Lower lobe of right lung (tissue), 2 donors: ENCODE data around the gene AGXT. TPM values are rescaled to one million over a fixed set of nuclear protein-coding genes. Genes with fewer than 3 reads are reported as not detected.

ENCODE experiments used
- ATAC-seq, 2 donors: fragments of 200-7000 bp; cut with Tn5 transposase; one replicate each; pipeline ENCODE4 v1.9.1; 2020 to 2022; ENCODE audit warnings: mild to moderate bottlenecking in 2 of 2, moderate library complexity in 2 of 2
- DNase-seq: peaks from one replicate; pipeline ENCODE4 v3.0.0-alpha.2; 2020
- H3K27ac ChIP-seq: fragments of 200-600 bp; one replicate; pipeline ENCODE4 v1.8.0; 2022
- H3K27me3 ChIP-seq: fragments of 200-600 bp; one replicate; pipeline ENCODE4 v1.8.0; 2022; ENCODE audit warnings: low read depth
- H3K36me3 ChIP-seq: fragments of 200-600 bp; one replicate; pipeline ENCODE4 v1.8.0; 2022; ENCODE audit warnings: mild to moderate bottlenecking
- H3K4me1 ChIP-seq: fragments of 200-600 bp; one replicate; pipeline ENCODE4 v1.8.0; 2022
- H3K4me3 ChIP-seq: fragments of 200-600 bp; one replicate; pipeline ENCODE4 v1.8.0; 2022; ENCODE audit warnings: mild to moderate bottlenecking
- H3K9me3 ChIP-seq: fragments of 200-600 bp; one replicate; pipeline ENCODE4 v1.8.0; 2022
- CTCF ChIP-seq: fragments of 200-600 bp; IDR thresholded peaks from one replicate; pipeline ENCODE4 v1.8.0; 2022; ENCODE audit warnings: antibody characterized with exemption, mild to moderate bottlenecking
- intact Hi-C: fragments of 100-400 bp; cut with DNase I; formaldehyde crosslinking; loops from one replicate; pipeline ENCODE4 v1.11.0; 2022
- total RNA-seq: library from RNA; stranded (reverse); fragmentation: NEBNext Ultra II Directional; extraction: Animal tissue kit (Norgen Biotek cat#: 25700); gene quantifications from one replicate; pipeline ENCODE4 v1.2.1, GENCODE V29; 2021
- donor health status: DM: no; HTN: yes; CAD: no; lungs with severe emphysema.

AGXT gene
- total RNA-seq, 1 donor from 2014 or later = not detected

DNA sequence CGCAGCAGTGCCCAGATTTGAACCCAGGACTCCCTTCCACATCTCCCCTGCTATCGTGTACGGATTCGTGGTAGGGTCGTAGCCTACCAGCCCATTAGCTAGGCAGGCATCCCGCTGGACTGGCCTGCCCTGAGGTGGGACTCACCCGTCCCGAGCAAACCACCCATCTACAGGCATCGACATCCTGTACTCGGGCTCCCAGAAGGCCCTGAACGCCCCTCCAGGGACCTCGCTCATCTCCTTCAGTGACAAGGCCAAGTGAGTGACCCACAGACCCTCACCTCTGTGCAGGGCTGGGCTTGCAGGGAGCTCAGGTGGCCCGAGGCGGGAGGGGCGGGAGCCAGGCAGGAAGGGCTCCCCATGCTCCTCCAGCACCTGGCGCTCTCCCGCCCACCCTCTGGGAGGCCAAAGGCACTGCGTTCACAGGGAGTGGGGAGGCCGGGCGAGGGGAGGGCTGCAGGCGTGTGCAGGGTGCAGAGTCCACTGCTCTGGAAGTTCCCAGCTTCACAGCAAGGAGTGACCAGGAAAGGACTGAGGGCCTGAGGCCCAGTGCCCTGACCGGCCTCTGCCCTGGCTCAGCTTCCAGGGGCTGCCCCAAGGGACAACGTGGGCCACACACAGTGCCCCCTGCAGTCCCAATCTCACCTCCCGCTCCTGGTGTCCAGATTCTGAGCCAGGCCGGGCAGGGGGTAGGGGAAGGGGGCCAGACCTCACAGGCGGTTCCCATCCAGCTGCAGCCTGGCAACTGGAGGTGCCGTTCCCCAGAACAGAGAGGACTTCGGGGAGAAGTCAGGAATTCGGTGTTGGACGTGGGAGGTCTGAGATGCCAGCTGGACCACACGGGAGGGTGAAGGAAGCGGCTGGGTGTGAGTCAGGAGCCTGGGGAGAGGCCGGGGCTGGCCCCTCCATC, 5.4 kb downstream of the AGXT start:
- ATAC-seq = no peak
- Histone ChIP-seq H3K27ac (no peak overlapping the region), H3K4me1 (no peaks in the 10 kb centered on the region), H3K36me3 (no peaks in the 10 kb centered on the region), H3K9me3 (no peaks in the 10 kb centered on the region), H3K27me3 (no peaks in the 10 kb centered on the region), H3K4me3 (no peak overlapping the region)
- intact Hi-C loops = no loop called here
- peak; percentile 35 for DNase-seq
- no peak for TF ChIP-seq CTCF

DNA sequence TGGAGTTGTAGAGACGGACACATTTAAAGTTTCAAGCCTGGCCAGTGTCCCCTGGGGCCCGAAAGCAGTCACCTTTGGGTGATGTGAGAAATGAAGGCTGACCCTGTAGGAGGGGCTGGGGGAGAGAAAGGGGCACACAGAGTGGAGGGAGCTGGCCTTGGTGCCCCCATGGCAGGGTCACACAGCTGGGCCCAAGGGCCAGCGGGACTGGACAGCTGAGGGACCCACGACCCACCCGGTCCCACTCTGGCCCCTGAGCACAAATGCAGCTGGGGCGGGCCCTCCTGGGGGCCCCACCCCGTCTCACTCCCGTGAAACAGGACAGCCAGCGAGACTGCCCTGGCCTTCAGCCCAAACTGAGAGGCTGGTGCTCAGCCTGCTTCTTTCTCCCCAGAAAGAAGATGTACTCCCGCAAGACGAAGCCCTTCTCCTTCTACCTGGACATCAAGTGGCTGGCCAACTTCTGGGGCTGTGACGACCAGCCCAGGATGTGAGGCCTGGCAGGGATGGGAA, 6.1 kb downstream of the AGXT start:
- Histone ChIP-seq H3K27ac (no peak overlapping the region), H3K4me3 (no peak overlapping the region), H3K27me3 (no peaks in the 10 kb centered on the region), H3K9me3 (no peaks in the 10 kb centered on the region), H3K4me1 (no peaks in the 10 kb centered on the region), H3K36me3 (no peaks in the 10 kb centered on the region)
- no peak for TF ChIP-seq CTCF
- peak; percentile 37 for DNase-seq
- intact Hi-C loops = no loop called here
- ATAC-seq = no peak

GRCh38 chr2:240875228-240876034, 6.8 kb downstream of the AGXT start:
- intact Hi-C loops = no loop called here
- no peak for TF ChIP-seq CTCF
- H3K4me1 ChIP-seq = no peaks in the 10 kb centered on the region
- H3K36me3 ChIP-seq = no peaks in the 10 kb centered on the region
- no peak overlapping the region for H3K4me3 ChIP-seq
- no peaks in the 10 kb centered on the region for H3K27me3 ChIP-seq
- DNase-seq (no peak), ATAC-seq (no peak)
- no peaks in the 10 kb centered on the region for H3K9me3 ChIP-seq
- no peak overlapping the region for H3K27ac ChIP-seq

DNA sequence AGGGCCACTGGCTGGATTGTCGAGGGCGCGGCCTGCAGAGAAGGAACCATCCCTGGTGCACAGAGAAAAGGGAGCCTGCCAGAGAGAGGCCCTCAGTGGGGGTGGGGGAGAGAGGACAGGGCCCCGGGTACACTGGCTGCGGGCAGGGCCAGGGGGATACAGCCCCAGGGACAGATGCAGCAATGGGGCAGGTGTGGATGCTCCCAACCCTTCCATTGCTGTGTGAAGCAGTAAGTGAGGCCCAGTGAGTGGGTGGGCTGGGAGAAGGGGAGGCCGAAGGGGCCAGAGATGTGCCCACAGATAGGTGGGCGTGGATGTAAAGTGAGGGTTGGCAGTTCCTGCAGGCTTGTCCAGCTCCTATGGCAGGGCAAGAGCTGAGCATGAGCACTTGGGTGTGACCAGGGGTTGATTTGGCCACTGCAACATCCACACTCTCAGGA, 7.4 kb downstream of the AGXT start:
- H3K36me3 ChIP-seq = no peaks in the 10 kb centered on the region
- H3K27me3 ChIP-seq = no peaks in the 10 kb centered on the region
- H3K4me1 ChIP-seq = no peaks in the 10 kb centered on the region
- no peak overlapping the region for H3K4me3 ChIP-seq
- ATAC-seq (no peak), DNase-seq (no peak)
- intact Hi-C loops = no loop called here
- no peaks in the 10 kb centered on the region for H3K9me3 ChIP-seq
- H3K27ac ChIP-seq = no peak overlapping the region
- TF ChIP-seq CTCF = no peak

DNA sequence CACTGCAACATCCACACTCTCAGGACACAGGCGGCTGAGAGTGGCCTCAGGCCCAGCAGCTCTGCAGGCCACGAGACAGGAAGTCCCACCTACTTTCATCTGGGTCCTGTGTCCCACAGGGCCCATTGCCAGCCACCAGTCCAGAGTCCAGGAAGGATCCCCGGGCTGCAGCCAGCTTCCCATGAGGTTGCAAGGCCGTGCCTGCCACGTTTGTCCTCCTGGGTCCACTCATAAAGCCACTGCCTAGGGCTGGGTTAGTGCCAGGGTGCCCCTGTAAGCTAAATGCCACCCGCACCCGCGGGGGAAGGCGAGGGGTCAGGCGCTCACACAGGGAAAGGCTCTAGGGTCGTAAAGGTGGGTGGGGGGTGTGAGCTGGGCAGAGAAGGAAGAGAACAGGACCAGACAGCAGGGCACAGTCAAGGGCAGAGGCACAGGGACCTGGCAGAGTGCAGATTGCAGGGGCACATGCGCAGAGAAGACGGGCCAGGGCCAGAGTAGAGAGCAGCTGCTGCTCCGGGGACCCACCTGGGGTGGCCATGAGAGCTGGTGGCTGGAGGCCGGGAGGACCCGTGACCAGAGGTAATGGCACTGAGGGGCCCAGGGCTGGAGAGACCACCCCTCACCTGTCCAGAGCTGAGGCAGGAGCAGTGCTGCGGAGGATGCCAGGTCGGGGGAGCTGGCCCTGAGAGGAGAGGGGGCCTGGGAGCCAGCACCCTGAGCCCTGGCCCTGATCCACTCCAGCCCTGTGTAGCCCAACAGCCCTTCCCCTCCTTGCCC, 8.0 kb downstream of the AGXT start:
- intact Hi-C loops = no loop called here
- H3K27ac ChIP-seq = no peak overlapping the region
- no peaks in the 10 kb centered on the region for H3K27me3 ChIP-seq
- no peaks in the 10 kb centered on the region for H3K4me1 ChIP-seq
- DNase-seq (peak; percentile 43), ATAC-seq (no peak)
- no peaks in the 10 kb centered on the region for H3K36me3 ChIP-seq
- no peaks in the 10 kb centered on the region for H3K9me3 ChIP-seq
- H3K4me3 ChIP-seq = no peak overlapping the region
- TF ChIP-seq CTCF = no peak
